GM21737 (cell line): ENCODE results near the gene AVPR2.

ENCODE experiments used
- ATAC-seq: cut with Tn5 transposase; IDR thresholded peaks from one replicate; pipeline ENCODE4 v1.9.1; 2021; ENCODE audit warnings: mild to moderate bottlenecking, moderate library complexity; ENCODE audit not compliant: unreplicated experiment

The AVPR2 gene

DNA sequence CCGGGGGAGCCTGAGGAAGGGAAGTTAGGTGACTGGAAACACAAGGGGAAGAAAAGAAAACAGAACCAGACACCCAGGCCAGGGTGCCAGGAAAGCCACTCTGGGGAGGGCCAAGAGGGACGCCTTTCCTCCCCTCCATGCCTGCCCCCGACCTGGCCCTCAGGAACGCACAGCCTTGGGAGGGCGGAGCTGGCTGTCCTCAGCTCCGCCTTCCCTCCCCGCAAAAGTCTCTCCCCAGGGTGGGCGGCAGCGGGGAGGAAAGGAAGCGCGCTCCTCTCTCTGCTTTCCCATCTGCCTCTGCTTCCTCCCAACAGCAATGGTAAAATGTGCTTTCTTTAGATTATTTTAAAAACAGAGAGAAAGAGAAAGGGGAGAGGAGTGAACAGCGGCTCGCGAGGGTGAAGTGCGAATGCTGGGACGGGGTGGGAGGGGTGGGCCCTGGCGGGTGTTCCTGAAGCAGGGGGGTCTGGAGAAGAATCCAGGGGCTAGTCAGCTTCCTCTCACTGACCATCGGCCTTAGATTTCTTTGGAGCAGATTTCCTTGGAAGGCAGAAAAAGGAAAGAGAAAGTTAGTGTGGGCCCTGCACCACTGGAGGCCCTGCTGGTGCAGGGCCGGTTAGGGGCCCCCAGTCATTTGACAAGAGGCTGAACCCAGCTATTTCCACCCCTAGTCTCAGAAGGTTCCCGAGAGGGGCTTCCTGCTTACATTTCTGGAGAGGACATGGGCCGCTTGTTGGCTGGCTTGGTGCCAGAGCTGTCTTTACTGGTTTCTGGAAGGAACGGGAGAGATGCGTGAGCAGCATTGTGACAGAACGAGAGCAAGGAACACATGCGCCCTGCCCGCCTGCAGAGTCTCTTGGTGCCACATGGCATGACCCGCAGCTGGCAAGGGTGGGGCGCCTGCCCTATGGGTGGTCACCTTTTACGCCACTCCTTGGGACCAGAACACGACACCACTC lies 44.7 kb downstream of the AVPR2 start:
- no peak for ATAC-seq

DNA sequence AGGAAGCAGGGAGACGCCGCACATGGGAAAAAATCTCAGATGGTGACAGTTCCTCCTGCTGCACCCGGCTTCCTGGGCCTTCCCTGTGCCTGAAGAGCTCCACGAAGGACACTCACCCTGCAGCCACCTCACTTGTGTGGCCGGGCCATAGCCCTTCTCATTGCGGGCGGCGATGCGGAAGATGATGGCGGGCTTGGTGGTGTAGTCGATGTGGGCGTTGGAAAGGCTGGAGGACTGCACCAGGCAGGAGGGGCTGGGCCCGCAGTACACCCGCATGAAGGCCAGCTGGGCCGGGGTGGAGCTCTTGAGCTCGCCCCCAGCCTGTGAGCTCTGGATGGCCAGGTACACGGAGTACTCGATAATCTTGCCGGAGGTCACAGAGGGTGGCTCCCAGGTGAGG lies 45.7 kb downstream of the AVPR2 start:
- no peak for ATAC-seq

DNA sequence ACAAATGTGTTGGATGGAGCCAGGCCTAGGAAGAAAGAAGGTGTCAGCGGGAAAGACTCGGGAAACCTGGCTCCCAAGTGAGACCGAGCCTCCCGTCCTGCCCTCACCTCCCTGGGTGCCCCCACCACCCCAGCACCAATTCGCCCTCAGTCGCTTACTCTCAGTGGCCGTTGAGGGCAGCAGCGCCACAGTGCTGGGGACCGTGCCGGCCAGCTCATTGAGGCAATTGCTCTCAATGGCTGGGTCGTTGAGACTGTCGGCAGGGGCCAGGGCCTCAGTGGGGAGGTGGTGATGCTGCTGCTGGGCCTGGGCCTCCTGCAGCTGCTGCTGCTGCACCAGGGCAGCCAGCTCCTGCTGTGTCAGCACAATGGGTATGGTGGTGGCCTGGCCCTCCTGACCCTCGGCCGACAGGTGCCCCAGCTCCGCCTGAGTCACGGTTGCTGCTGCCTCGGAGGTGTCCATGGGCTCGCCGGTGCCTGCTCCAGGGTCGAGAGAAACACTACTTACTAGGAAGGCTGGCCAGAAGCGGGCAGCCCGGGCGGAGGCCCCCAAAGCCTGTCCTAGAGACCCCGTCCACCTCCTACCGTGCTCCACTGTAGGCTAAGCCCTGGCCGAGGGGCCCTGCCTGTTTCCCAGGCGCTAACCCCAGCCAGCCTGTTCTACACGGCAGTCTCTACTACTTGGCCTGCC lies 47.4 kb downstream of the AVPR2 start:
- ATAC-seq, result no peak

DNA sequence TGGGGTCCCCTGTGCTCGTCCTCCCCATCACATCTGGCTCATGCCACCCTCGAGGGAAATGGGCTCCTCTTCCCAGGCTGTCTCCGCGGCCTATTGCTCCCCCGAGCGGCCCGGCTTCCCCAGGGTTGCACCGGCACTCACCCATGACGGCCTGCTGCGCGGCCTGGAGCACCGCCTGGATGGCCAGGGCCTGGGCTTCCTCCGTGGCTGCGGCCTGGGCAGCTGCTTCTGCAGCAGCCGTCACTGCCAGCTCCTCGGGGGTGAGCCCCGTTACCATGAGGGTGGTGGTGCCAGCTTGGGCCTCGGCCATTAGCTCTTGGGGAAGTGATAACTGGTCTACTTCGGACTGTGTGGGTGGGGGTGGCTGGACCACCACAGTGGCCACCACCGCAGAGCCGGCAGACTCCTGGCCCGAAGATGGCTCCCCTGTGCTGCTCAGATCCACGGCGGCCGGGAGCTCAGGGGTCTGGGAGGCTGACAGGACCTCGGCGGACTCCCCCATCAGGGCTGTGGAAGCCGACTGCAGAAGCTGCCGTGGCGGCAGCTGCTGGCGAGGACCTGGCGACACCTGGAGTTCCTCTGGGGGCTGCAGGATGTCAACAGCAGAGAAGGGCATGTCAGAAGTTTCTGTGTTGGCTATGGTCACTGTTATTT lies 48.0 kb downstream of the AVPR2 start:
- ATAC-seq, result no peak

DNA sequence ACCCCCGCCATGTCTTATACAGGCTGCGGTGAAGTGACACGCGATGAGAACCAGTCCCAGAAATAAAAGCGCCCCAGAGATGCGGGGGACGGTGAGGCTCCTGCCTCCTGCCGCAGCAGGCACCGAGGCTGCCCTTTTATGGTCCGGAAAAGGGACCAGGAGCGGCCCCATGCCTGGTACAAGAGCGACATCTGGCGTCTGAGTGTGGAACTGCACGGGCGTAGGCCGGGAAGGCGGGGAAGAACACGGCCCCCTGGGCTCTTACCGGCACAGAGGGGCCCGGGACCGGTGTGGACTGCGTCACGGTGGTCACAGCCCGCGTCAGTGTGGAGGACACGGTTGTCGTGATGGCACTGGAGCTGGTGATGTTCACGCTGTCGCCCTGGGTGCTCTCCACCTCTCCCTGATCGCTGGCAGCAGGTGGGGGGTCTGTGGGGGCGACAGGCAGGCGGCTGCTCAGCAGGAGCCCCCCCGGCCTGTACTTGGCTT lies 48.9 kb downstream of the AVPR2 start:
- no peak for ATAC-seq

DNA sequence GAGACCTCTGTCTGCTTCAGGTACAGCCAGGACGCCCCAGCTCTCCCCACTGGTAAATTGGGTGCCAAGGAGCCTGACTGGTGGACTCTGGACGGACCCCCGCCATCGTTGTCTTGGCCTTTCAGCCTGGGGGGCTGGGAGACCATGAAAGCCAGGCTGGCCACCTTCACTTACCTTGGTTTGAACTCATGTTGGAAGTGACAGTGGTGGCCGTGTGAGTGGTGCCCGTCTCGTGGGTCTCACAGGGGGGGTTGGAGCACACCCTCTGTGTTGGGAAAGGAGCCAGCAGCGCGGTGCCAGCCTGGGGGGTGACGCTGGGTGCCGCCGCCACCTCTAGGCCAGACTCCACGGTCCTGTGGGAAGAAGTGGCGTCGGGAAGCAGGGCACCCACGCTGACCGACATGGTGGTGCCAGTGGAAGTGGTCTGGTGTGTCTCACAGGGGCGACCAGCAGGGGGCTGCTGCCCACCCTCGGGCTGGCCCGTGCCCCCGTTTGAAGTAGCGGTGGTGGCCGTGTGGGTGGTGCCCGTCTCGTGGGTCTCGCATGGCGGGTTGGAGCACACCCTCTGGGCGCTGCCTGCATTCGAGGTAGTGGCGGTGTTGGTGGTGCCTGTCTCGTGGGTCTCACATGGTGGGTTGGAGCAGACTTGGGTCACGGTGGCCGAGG lies 49.6 kb downstream of the AVPR2 start:
- ATAC-seq, result no peak

DNA sequence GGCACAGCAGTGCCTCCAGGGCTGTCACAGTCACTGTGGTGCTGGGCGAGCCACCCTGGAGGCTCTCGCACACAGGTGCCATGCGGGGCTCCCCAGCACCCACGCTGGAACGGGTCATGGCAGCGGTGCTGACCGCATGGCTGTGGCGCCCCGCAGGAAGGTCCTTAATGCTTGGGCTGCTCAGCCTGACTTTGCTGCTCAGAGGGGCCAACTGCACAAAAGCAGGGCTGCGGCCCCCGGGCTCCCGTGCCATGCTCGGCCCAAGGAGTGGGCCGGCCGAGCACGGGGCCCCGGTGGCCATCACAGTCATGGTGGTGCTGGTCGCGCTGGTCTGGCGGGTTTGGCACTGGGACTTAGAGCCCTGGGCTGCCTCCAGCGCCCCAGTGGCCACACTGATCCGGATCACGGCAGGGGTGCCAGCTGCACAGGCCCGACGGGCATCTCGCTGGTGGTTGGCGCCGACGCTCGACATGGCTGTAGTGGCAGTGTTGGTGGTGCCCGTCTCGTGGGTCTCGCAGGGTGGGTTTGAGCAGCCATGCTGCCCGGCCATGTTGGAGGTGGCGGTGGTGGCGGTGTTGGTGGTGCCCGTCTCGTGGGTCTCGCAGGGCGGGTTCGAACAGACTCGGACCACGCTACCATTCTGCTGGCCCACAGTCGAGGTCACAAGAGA lies 50.2 kb downstream of the AVPR2 start:
- ATAC-seq, result no peak

DNA sequence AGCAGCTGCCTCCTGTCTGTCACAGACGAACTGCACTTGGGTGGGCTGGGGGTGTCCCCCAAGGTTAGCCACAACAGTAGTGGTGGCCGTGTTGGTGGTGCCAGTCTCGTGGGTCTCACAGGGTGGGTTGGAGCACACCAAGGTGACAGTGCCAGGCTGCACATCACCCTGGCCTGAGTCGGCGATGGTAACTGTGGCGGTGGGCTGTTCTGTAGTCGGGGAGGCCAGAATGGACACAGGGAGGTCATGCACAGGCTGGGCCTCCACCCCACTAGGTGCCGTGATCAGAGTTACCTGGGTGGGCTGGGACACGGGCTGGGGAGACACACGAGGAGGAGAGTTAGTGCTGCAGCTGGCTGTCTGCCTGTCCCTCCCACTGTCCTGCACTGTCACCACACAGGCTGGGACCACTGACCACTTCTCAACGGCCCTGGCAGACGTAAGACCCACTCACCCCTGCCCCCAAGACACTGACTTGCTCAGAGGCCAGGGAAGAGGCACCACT lies 50.8 kb downstream of the AVPR2 start:
- ATAC-seq, result no peak

DNA sequence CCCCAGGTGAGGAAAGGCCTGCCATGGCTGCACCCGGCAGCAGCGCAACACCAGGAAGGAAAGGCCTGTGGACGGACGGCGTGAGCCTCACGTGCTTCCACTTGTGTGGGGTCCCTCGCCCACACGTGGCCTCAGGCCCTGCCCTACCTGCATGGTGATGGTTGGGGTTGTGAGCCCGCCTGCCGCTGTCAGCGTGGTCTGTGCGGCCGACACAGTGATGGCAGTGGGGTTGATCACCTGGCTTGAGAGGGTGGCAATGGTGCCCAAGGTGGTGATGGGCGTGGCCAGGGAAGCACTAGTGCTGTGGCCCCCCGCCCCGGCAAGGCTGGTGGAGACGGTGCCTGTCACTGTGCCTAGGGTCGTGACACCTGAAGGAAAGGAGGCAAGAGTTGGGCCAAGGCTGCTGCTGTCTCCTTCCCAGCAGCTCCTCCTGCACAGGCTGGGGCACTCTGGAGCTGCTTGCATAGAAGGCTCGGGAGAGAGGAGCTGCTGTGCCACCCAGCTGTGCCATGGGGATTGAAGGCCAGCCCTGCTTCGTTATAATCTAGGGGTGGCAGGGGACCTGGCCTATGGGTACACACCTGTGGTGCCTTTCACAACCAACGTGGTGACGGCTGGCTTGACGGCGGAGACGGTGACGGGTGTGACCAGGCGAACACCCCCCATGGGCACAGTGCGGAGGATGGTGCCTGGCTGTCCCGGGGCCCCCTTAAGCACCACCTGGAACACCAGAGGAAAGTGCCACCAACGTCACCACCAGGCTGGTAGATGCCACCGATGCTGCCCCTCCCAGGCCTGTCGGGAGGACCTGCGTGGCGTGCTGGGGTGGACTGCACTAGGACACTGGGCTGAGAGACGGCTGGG lies 51.8 kb downstream of the AVPR2 start:
- ATAC-seq, result no peak
